Liver (tissue), 9 donors: ENCODE measurements around the gene KPNB1. TPM values are rescaled to one million over a fixed set of nuclear protein-coding genes. Genes with fewer than 3 reads are reported as not detected.

Source experiments
- DNase-seq: peaks from one replicate; pipeline ENCODE4 v3.0.0-alpha.2; 2017; ENCODE audit warnings: low spot score
- H3K27ac ChIP-seq, 2 donors: one replicate each; pipeline ENCODE4 v1.7.0; 2013; ENCODE audit warnings: inconsistent platforms in 2 of 2, low read length in 2 of 2, control low read depth in 1 of 2, low read depth in 1 of 2, mild to moderate bottlenecking in 1 of 2
- H3K27me3 ChIP-seq, 4 donors: one replicate each; pipeline versions ENCODE4 v1.6.1 to v1.7.0; 2013; ENCODE audit warnings: low read length in 3 of 4, inconsistent platforms in 1 of 4, mild to moderate bottlenecking in 1 of 4, moderate library complexity in 1 of 4; ENCODE audit not compliant: control insufficient read depth in 4 of 4, insufficient read depth in 4 of 4
- H3K36me3 ChIP-seq, 4 donors: one replicate each; pipeline versions ENCODE4 v1.6.1 to v1.7.0; 2013; ENCODE audit warnings: low read length in 3 of 4, mild to moderate bottlenecking in 3 of 4, low read depth in 1 of 4, moderate library complexity in 1 of 4; ENCODE audit not compliant: control insufficient read depth in 4 of 4, insufficient read depth in 3 of 4
- H3K4me1 ChIP-seq, 4 donors: one replicate each; pipeline versions ENCODE4 v1.6.1 to v1.7.0; 2013; ENCODE audit warnings: low read length in 3 of 4, mild to moderate bottlenecking in 3 of 4, moderate library complexity in 1 of 4; ENCODE audit not compliant: control insufficient read depth in 4 of 4, insufficient read depth in 4 of 4
- H3K4me3 ChIP-seq, 3 donors: one replicate each; pipeline versions ENCODE4 v1.6.1 to v1.7.0; 2013; ENCODE audit warnings: low read length in 3 of 3, control low read depth in 1 of 3, low read depth in 1 of 3, mild to moderate bottlenecking in 1 of 3
- H3K9ac ChIP-seq, 2 donors: one replicate each; pipeline ENCODE4 v1.7.0; 2013; ENCODE audit warnings: low read length in 2 of 2, mild to moderate bottlenecking in 2 of 2, moderate library complexity in 2 of 2, control low read depth in 1 of 2, low read depth in 1 of 2
- H3K9me3 ChIP-seq, 4 donors: one replicate each; pipeline versions ENCODE4 v1.6.1 to v1.7.0; 2013; ENCODE audit warnings: low read length in 3 of 4; ENCODE audit not compliant: control insufficient read depth in 4 of 4
- CTCF ChIP-seq: fragments of 150-350 bp; IDR thresholded peaks from 2 replicates; pipeline ENCODE4 v1.5.1; 2017; ENCODE audit warnings: improper control_type of control experiment, low read depth, low read length; ENCODE audit not compliant: missing input control
- FOXA1 ChIP-seq: IDR thresholded peaks from 2 replicates; pipeline ENCODE4 v1.6.1; 2016; ENCODE audit warnings: antibody characterized with exemption
- HNF4G ChIP-seq: IDR thresholded peaks from 2 replicates; pipeline ENCODE4 v1.6.1; 2016; ENCODE audit warnings: antibody characterized with exemption
- JUND ChIP-seq, 2 donors: IDR thresholded peaks; 2 replicates each; pipeline ENCODE4 v1.6.1; 2016; ENCODE audit warnings: antibody characterized with exemption in 2 of 2
- MAX ChIP-seq: IDR thresholded peaks from 2 replicates; pipeline ENCODE4 v1.6.1; 2016; ENCODE audit warnings: antibody characterized with exemption
- NR2F2 ChIP-seq: IDR thresholded peaks from 2 replicates; pipeline ENCODE4 v1.6.1; 2016; ENCODE audit warnings: antibody characterized with exemption
- RAD21 ChIP-seq, 2 donors: IDR thresholded peaks; 2 replicates each; pipeline ENCODE4 v1.6.1; 2016; ENCODE audit warnings: antibody characterized with exemption in 2 of 2, mild to moderate bottlenecking in 2 of 2
- RXRA ChIP-seq, 2 donors: IDR thresholded peaks; 2 replicates each; pipeline ENCODE4 v1.6.1; 2017 to 2018; ENCODE audit warnings: antibody characterized with exemption in 2 of 2, mild to moderate bottlenecking in 1 of 2
- SP1 ChIP-seq: IDR thresholded peaks from 2 replicates; pipeline ENCODE4 v1.6.1; 2018; ENCODE audit warnings: antibody characterized with exemption, mild to moderate bottlenecking
- TAF1 ChIP-seq: conservative IDR thresholded peaks from 2 replicates; pipeline ENCODE4 v1.6.1; 2016; ENCODE audit warnings: antibody characterized with exemption, mild to moderate bottlenecking
- YY1 ChIP-seq: IDR thresholded peaks from 2 replicates; pipeline ENCODE4 v1.6.1; 2016; ENCODE audit warnings: antibody characterized with exemption, mild to moderate bottlenecking
- WGBS: extraction: QIAGEN DNeasy Blood & Tissue Kit; methylation state at CpG from one replicate; pipeline ENCODE4 v1.1.7; 2013; 5-methylcytosine and 5-hydroxymethylcytosine counted together
- polyA plus RNA-seq, 2 donors: library from polyadenylated mRNA; stranded (reverse) in 1 of 2; unstranded in 1 of 2; fragments of 200-250 nt in 1 of 2; fragments of >200 nt in 1 of 2; fragmentation: Nextera tagmentation in 1 of 2; extraction: Ambion mirVana in 1 of 2; gene quantifications; one replicate each; pipeline versions ENCODE4 v1.2.1 to v1.2.3, GENCODE V29; 2013 to 2015
- total RNA-seq, 2 donors: library from RNA; depleted of rRNA; stranded (reverse); fragments of >200 nt; gene quantifications; one replicate each; pipeline ENCODE4 v1.2.3, GENCODE V29; 2014
- TF ChIP-seq, protein P1 (sequence below): IDR thresholded peaks from 2 replicates; pipeline ENCODE4 v1.6.1; 2016; ENCODE audit warnings: antibody characterized with exemption, mild to moderate bottlenecking
- TF ChIP-seq, protein P2 (sequence below): IDR thresholded peaks from 2 replicates; pipeline ENCODE4 v1.6.1; 2016; ENCODE audit warnings: antibody characterized with exemption
- donor health status: healthy.
- donor health status: healthy.
- donor health status: healthy.
- donor health status: healthy.
- donor health status: healthy.

KPNB1 gene
- total and polyA plus RNA-seq, 4 donors, result 27.6 to 114 (median 75.0) TPM

- Histone ChIP-seq H3K4me3 (no peak overlapping the region), H3K9me3 (no peaks in the 10 kb centered on the region), H3K27me3 (peaks cover 0 to 8% (median 3%) of the 10 kb centered on the region in 4 donors), H3K27ac (no peak overlapping the region), H3K4me1 (no peaks in the 10 kb centered on the region), H3K9ac (no peak overlapping the region), H3K36me3 (no peaks in the 10 kb centered on the region)
- 86% methylated on average over 9 of the region's 9 CpGs for WGBS
- no peak for TF ChIP-seq NR2F2
- TF ChIP-seq, protein P1, sequence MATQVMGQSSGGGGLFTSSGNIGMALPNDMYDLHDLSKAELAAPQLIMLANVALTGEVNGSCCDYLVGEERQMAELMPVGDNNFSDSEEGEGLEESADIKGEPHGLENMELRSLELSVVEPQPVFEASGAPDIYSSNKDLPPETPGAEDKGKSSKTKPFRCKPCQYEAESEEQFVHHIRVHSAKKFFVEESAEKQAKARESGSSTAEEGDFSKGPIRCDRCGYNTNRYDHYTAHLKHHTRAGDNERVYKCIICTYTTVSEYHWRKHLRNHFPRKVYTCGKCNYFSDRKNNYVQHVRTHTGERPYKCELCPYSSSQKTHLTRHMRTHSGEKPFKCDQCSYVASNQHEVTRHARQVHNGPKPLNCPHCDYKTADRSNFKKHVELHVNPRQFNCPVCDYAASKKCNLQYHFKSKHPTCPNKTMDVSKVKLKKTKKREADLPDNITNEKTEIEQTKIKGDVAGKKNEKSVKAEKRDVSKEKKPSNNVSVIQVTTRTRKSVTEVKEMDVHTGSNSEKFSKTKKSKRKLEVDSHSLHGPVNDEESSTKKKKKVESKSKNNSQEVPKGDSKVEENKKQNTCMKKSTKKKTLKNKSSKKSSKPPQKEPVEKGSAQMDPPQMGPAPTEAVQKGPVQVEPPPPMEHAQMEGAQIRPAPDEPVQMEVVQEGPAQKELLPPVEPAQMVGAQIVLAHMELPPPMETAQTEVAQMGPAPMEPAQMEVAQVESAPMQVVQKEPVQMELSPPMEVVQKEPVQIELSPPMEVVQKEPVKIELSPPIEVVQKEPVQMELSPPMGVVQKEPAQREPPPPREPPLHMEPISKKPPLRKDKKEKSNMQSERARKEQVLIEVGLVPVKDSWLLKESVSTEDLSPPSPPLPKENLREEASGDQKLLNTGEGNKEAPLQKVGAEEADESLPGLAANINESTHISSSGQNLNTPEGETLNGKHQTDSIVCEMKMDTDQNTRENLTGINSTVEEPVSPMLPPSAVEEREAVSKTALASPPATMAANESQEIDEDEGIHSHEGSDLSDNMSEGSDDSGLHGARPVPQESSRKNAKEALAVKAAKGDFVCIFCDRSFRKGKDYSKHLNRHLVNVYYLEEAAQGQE, result no peak
- no peak for TF ChIP-seq YY1
- TF ChIP-seq JUND (IDR thresholded peaks at IDR 0.05), result no peak
- TF ChIP-seq CTCF, result no peak
- no peak for TF ChIP-seq MAX
- TF ChIP-seq RXRA (IDR thresholded peaks at IDR 0.05), result no peak
- no peak for DNase-seq
Measured at GRCh38 chr17:47727704-47728036, 78.0 kb downstream of the KPNB1 start.

DNA sequence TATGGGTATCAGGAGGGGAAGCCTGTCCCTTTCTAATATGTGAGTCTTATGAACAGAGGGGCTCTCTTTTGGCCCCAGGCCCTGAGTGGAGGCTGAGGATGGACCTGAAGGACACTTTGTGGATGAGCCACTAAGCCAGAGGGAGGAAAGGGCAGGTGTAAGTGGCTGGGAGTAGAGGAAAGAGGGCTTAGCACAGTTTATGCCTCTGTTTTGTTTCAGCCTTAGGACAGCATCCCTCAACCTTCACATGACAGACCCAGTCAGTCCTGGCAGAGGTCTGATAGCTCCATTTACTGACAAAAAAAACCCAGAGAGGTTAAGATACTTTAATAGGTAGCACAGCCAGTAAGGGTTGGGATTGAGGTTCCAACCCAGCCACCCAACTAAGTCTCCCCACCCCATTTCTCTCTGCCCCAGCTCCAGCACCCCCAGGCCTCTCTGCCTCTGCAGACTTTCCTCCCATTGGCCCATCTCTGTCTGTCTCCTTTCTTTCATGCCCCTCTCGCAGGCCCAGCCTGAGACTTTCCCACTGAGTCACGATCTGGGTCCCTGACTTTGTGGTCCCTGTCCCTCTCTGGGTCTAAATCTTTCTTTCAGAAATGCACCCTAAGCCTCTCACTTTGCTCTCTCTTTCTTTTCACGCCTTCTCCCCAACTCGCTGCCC lies 78.6 kb downstream of the KPNB1 start:
- no peak overlapping the region for H3K9ac ChIP-seq
- TF ChIP-seq RAD21 (IDR thresholded peaks at IDR 0.05) (no peak), RXRA (IDR thresholded peaks at IDR 0.05) (no peak), HNF4G (no peak), JUND (IDR thresholded peaks at IDR 0.05) (no peak)
- H3K27me3 ChIP-seq, result peaks cover 0 to 8% (median 3%) of the 10 kb centered on the region in 4 donors
- H3K36me3 ChIP-seq, result no peaks in the 10 kb centered on the region
- no peak overlapping the region for H3K27ac ChIP-seq
- H3K4me3 ChIP-seq, result no peak overlapping the region
- peaks cover 0 to 4% (median under 1%) of the 10 kb centered on the region in 4 donors for H3K4me1 ChIP-seq
- DNase-seq, result no peak
- no peaks in the 10 kb centered on the region for H3K9me3 ChIP-seq
- 86% methylated on average over 4 of the region's 4 CpGs for WGBS

GRCh38 chr17:47729476-47729875 lies 79.8 kb downstream of the KPNB1 start:
- Histone ChIP-seq H3K9me3 (no peaks in the 10 kb centered on the region), H3K36me3 (no peaks in the 10 kb centered on the region), H3K4me3 (no peak overlapping the region), H3K27me3 (peaks cover 0 to 8% (median 3%) of the 10 kb centered on the region in 4 donors), H3K27ac (no peak overlapping the region), H3K9ac (no peak overlapping the region), H3K4me1 (peaks cover 3 to 11% (median 4%) of the 10 kb centered on the region in 4 donors)
- WGBS, result 69% methylated on average over 8 of the region's 8 CpGs
- no peak for DNase-seq
- no peak for TF ChIP-seq MAX
- TF ChIP-seq CTCF, result no peak
- no peak for TF ChIP-seq FOXA1
- TF ChIP-seq RAD21 (IDR thresholded peaks at IDR 0.05), result no peak
- no peak for TF ChIP-seq YY1
- TF ChIP-seq, protein P2, sequence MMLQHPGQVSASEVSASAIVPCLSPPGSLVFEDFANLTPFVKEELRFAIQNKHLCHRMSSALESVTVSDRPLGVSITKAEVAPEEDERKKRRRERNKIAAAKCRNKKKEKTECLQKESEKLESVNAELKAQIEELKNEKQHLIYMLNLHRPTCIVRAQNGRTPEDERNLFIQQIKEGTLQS, result no peak
- TF ChIP-seq SP1, result no peak
- no peak for TF ChIP-seq HNF4G
- TF ChIP-seq TAF1, result no peak
